Activated CD4-positive, alpha-beta T cell treated with anti-CD3 and anti-CD28 coated beads, Interleukin-10, Interleukin-2, amounts not matched to agents 100 ng/mL and 50 ng/mL, durations not matched to agents 16 hours and 8 hours (primary cell): ENCODE results near the gene ARMS2.

Source experiments
- DNase-seq: peaks from one replicate; pipeline ENCODE4 v3.0.0-alpha.2; 2020

The ARMS2 gene

GRCh38 chr10:122474131-122474818, 19.8 kb downstream of the ARMS2 start:
- no peak for DNase-seq

GRCh38 chr10:122475100-122475499, 20.6 kb downstream of the ARMS2 start:
- no peak for DNase-seq

- DNase-seq, result no peak
Measured at GRCh38 chr10:122475591-122476332, 21.3 kb downstream of the ARMS2 start.

- no peak for DNase-seq
Measured at GRCh38 chr10:122476333-122476695, 21.9 kb downstream of the ARMS2 start.

GRCh38 chr10:122477436-122477835, 23.0 kb downstream of the ARMS2 start:
- no peak for DNase-seq

- no peak for DNase-seq
Measured at GRCh38 chr10:122478971-122479370, 24.5 kb downstream of the ARMS2 start.

- no peak for DNase-seq
Measured at GRCh38 chr10:122480146-122480833, 25.8 kb downstream of the ARMS2 start.

GRCh38 chr10:122481296-122482056, 27.0 kb downstream of the ARMS2 start:
- DNase-seq, result no peak

GRCh38 chr10:122484276-122485060, 30.0 kb downstream of the ARMS2 start:
- DNase-seq, result no peak

GRCh38 chr10:122485670-122486069, 31.2 kb downstream of the ARMS2 start:
- DNase-seq, result no peak

GRCh38 chr10:122486406-122487080, 32.1 kb downstream of the ARMS2 start:
- no peak for DNase-seq

GRCh38 chr10:122487174-122487765, 32.8 kb downstream of the ARMS2 start:
- DNase-seq, result no peak

- peak; percentile 3 for DNase-seq
Measured at GRCh38 chr10:122490268-122490667, 35.8 kb downstream of the ARMS2 start.

- DNase-seq, result peak; percentile 59
Measured at GRCh38 chr10:122490786-122491680, 36.6 kb downstream of the ARMS2 start.

GRCh38 chr10:122492006-122492405, 37.6 kb downstream of the ARMS2 start:
- DNase-seq, result no peak

- no peak for DNase-seq
Measured at GRCh38 chr10:122492999-122493481, 38.6 kb downstream of the ARMS2 start.

- DNase-seq, result no peak
Measured at GRCh38 chr10:122493761-122494160, 39.3 kb downstream of the ARMS2 start.

- DNase-seq, result no peak
Measured at GRCh38 chr10:122494173-122494820, 39.8 kb downstream of the ARMS2 start.

- no peak for DNase-seq
Measured at GRCh38 chr10:122494833-122495232, 40.4 kb downstream of the ARMS2 start.
